Activated CD8-positive, alpha-beta memory T cell treated with anti-CD3 and anti-CD28 coated beads, Interleukin-2, amount 50 U/mL, for 1 hour (primary cell): ENCODE results near the gene ZNF48.

ENCODE experiments used
- DNase-seq: peaks from one replicate; pipeline ENCODE4 v3.0.0-alpha.2; 2020; ENCODE audit errors: extremely low read depth

ZNF48 gene

GRCh38 chr16:30395155-30395991 lies at the start of gene ZNF48:
Gene ZNF48, plus strand, starts transcription at chr16:30395420. Its CDS starts 375 bp downstream, at chr16:30395795.
- no peak for DNase-seq

- DNase-seq = no peak
These were observed 48.9 kb upstream of the ZNF48 start for GRCh38 chr16:30346286-30346685.

- DNase-seq = no peak
These were observed 47.1 kb upstream of the ZNF48 start for GRCh38 chr16:30348113-30348512.

GRCh38 chr16:30348929-30349328 lies 46.3 kb upstream of the ZNF48 start:
- DNase-seq = no peak

- no peak for DNase-seq
These were observed 45.5 kb upstream of the ZNF48 start for GRCh38 chr16:30349675-30350074.

- no peak for DNase-seq
These were observed 44.9 kb upstream of the ZNF48 start for GRCh38 chr16:30350134-30350871.

GRCh38 chr16:30351001-30351441 lies 44.2 kb upstream of the ZNF48 start:
- DNase-seq = no peak

- DNase-seq = no peak
These were observed 43.4 kb upstream of the ZNF48 start for GRCh38 chr16:30351586-30352419.

GRCh38 chr16:30352488-30353401 lies 42.5 kb upstream of the ZNF48 start:
- no peak for DNase-seq

GRCh38 chr16:30353438-30354129 lies 41.6 kb upstream of the ZNF48 start:
- DNase-seq = no peak

- DNase-seq = no peak
These were observed 40.6 kb upstream of the ZNF48 start for GRCh38 chr16:30354423-30355143.

- DNase-seq = peak; percentile 65
These were observed 39.9 kb upstream of the ZNF48 start, which contains the start of gene CD2BP2 for GRCh38 chr16:30355144-30355953. Gene CD2BP2, minus strand, starts transcription at chr16:30355308. Its CDS starts 627 bp downstream, at chr16:30354681.

- no peak for DNase-seq
These were observed 39.3 kb upstream of the ZNF48 start for GRCh38 chr16:30355954-30356308.

GRCh38 chr16:30356401-30357084 lies 38.7 kb upstream of the ZNF48 start:
- no peak for DNase-seq

GRCh38 chr16:30357085-30357714 lies 38.0 kb upstream of the ZNF48 start:
- DNase-seq = no peak

GRCh38 chr16:30357715-30358576 lies 37.3 kb upstream of the ZNF48 start:
- no peak for DNase-seq

GRCh38 chr16:30358577-30358936 lies 36.7 kb upstream of the ZNF48 start:
- DNase-seq = no peak
